Activated gamma-delta T cell (primary cell): ENCODE results near the gene ABI3BP.

Experiments
- DNase-seq: peaks from one replicate; lab custom pipeline; 2025; lab: John Stamatoyannopoulos, UW

The ABI3BP gene

GRCh38 chr3:100882571-100882984, 110.6 kb downstream of the ABI3BP start:
- no peak for DNase-seq

GRCh38 chr3:100880845-100881244, 112.4 kb downstream of the ABI3BP start:
- no peak for DNase-seq

GRCh38 chr3:100880072-100880471, 113.1 kb downstream of the ABI3BP start:
- DNase-seq = no peak

- no peak for DNase-seq
Observed at GRCh38 chr3:100879195-100879810, 113.9 kb downstream of the ABI3BP start.

- no peak for DNase-seq
Observed at GRCh38 chr3:100877286-100877685, 115.9 kb downstream of the ABI3BP start.

GRCh38 chr3:100875239-100875638, 118.0 kb downstream of the ABI3BP start:
- DNase-seq = no peak

- no peak for DNase-seq
Observed at GRCh38 chr3:100873611-100874010, 119.6 kb downstream of the ABI3BP start.

- DNase-seq = no peak
Observed at GRCh38 chr3:100871306-100871705, 121.9 kb downstream of the ABI3BP start.

GRCh38 chr3:100869787-100870186, 123.4 kb downstream of the ABI3BP start:
- no peak for DNase-seq

GRCh38 chr3:100868894-100869293, 124.3 kb downstream of the ABI3BP start:
- DNase-seq = no peak

GRCh38 chr3:100868096-100868495, 125.1 kb downstream of the ABI3BP start:
- no peak for DNase-seq

- no peak for DNase-seq
Observed at GRCh38 chr3:100865442-100865841, 127.8 kb downstream of the ABI3BP start.

- DNase-seq = no peak
Observed at GRCh38 chr3:100864471-100865250, 128.6 kb downstream of the ABI3BP start.

GRCh38 chr3:100857863-100858262, 135.4 kb downstream of the ABI3BP start:
- DNase-seq = no peak

- no peak for DNase-seq
Observed at GRCh38 chr3:100856821-100857220, 136.4 kb downstream of the ABI3BP start.

- no peak for DNase-seq
Observed at GRCh38 chr3:100852840-100853239, 140.4 kb downstream of the ABI3BP start.

GRCh38 chr3:100850701-100851100, 142.5 kb downstream of the ABI3BP start:
- DNase-seq = no peak

GRCh38 chr3:100850156-100850555, 143.1 kb downstream of the ABI3BP start:
- DNase-seq = no peak

- no peak for DNase-seq
Observed at GRCh38 chr3:100844063-100844936, 148.9 kb downstream of the ABI3BP start.

GRCh38 chr3:100838157-100838556, 155.1 kb downstream of the ABI3BP start:
- no peak for DNase-seq

- DNase-seq = no peak
Observed at GRCh38 chr3:100836661-100837060, 156.6 kb downstream of the ABI3BP start.

GRCh38 chr3:100834332-100834731, 158.9 kb downstream of the ABI3BP start:
- no peak for DNase-seq

GRCh38 chr3:100833483-100833882, 159.7 kb downstream of the ABI3BP start:
- no peak for DNase-seq
